C4-2B (cell line): ENCODE data around the gene ANKMY1.

ENCODE experiments used
- H3K27ac ChIP-seq: fragments of 450-650 bp; 2 replicates; pipeline ENCODE4 v1.5.1; 2017
- ZFX ChIP-seq: fragments of 450-650 bp; IDR thresholded peaks from 2 replicates; pipeline ENCODE4 v1.6.1; 2017
- TF ChIP-seq, protein P1 (sequence below): fragments of 450-650 bp; conservative IDR thresholded peaks from 2 replicates; pipeline ENCODE4 v1.5.1; 2017; ENCODE audit warnings: mild to moderate bottlenecking

Gene ANKMY1

DNA sequence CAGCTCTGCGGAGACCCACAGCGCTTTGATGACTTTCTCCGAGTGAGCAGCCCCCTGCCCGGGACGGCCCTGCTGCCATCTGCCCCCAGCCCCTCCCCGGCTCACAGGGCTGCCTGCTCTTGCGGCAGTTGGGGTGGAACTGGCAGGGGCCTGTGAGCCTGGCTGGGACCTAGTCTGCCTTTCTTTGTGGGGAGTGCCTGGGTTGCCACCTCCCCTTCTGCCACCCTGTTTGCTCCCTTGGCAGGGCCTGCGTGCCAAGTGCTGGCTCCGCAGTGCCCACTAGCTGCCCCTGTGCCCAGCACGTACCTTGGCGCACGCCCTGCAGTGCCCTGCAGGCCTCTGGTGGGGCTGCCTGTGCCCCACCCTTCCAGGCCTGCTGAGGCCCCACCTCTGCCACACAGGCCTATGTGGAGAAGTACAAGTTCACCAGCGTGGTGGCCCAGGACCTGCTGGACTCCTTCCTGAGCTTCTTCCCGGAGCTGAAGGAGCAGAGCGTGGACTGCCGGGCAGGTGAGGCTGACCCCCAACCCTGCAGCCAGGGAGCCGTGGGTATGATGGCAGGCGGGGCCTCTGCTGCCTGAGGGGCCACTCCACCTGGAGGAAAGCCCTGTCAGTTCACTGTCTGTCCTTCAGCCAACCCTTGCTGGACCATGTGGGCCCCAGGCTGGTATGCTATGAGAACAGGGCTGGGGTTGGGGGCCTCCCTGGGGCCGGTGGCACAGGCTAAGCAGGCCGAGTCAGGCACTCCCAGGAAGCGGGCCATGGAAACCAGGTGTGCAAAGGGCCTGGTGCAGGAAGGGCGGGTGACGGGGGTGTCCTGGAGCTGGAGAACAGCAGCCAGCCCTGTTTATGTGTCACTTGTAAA lies 17.5 kb upstream of the ANKMY1 start:
- TF ChIP-seq, protein P1, sequence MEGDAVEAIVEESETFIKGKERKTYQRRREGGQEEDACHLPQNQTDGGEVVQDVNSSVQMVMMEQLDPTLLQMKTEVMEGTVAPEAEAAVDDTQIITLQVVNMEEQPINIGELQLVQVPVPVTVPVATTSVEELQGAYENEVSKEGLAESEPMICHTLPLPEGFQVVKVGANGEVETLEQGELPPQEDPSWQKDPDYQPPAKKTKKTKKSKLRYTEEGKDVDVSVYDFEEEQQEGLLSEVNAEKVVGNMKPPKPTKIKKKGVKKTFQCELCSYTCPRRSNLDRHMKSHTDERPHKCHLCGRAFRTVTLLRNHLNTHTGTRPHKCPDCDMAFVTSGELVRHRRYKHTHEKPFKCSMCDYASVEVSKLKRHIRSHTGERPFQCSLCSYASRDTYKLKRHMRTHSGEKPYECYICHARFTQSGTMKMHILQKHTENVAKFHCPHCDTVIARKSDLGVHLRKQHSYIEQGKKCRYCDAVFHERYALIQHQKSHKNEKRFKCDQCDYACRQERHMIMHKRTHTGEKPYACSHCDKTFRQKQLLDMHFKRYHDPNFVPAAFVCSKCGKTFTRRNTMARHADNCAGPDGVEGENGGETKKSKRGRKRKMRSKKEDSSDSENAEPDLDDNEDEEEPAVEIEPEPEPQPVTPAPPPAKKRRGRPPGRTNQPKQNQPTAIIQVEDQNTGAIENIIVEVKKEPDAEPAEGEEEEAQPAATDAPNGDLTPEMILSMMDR, result no peak
- TF ChIP-seq ZFX, result no peak
- no peak overlapping the region for H3K27ac ChIP-seq

DNA sequence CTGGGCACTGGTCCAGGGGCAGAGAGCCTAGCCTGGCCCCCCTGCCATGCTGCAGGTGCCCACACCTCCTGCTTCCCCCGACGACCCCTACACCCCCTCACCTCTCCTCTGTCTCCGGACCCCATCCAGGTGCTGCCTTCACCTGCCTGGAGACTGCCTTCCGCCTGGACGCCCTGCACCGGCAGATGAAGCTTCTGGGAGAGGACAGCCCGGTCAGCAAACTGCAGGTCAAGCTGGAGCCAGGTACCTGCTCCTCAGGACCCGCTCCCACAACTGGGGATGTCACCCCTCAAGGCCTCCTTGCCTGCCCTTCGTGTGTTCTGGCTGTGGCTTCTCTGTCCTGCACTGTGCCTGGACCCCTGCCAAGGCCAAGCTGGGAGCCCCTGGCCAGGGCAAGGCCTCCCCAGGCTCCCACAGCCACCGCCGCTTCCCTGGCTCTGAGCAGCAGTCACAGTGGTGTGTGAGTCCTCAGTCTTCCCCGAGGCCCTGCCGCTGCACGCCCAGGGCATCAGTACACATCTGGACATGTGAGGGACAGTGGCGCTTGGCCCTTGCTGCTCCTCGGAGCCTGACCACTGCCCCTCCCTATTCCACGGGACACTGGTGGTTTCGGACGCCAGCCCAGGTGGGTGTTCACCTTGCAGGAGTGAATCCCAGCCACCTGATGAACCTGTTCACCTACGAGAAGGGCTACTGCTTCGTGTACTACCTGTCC lies 16.8 kb upstream of the ANKMY1 start:
- no peak overlapping the region for H3K27ac ChIP-seq
- TF ChIP-seq, protein P1, result no peak
- TF ChIP-seq ZFX, result no peak

DNA sequence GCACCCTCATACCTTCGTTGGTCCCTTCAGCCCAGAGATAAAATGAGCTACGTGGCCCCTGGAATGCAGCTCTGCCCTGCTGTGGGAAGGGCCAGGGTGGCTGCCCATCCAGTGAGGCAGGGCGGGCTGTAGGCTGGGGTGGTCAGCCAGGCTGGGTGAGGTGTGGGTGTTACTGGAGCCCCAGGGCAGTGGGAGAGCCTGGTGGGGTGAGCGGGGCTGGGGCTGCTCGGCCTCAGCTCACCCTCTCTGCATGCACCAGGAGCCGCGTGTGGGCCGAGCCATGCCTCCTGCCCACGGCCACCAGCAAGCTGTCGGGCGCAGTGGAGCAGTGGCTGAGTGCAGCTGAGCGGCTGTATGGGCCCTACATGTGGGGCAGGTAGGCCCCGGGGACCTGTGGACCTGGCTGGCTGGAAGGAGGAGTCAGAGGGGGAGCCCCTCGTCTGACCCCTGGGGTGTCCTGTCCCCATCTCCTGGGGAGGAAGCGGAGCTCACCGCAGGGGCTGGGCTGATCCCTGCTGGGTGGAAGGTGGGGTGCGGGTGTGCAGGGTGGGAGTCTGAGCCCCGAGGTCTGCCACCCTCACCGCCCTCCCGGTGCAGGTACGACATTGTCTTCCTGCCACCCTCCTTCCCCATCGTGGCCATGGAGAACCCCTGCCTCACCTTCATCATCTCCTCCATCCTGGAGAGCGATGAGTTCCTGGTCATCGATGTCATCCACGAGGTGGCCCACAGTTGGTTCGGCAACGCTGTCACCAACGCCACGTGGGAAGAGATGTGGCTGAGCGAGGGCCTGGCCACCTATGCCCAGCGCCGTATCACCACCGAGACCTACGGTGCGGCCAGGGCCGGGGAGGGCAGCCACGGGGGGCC lies 16.0 kb upstream of the ANKMY1 start:
- TF ChIP-seq, protein P1, result no peak
- TF ChIP-seq ZFX, result no peak
- no peak overlapping the region for H3K27ac ChIP-seq

DNA sequence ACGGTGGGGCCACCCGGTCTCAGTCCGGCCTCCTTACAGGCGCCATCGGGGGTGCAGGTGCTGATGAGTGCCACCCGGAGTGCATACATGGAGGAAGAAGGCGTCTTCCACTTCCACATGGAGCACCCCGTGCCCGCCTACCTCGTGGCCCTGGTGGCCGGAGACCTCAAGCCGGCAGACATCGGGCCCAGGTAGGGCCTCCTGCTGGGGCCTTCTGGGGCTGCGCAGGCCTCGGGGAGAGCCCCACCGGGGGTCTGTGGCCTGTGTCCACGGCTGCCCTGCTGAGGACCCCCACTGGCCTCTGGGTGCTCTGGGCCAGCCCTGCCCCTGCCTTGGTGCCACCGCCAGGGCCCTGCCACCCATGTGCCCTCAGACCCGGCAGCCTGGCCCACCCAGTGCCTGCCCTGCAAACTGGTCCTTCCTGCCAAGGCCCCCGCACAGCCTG lies 15.3 kb upstream of the ANKMY1 start:
- H3K27ac ChIP-seq, result no peak overlapping the region
- no peak for TF ChIP-seq ZFX
- TF ChIP-seq, protein P1, result no peak

DNA sequence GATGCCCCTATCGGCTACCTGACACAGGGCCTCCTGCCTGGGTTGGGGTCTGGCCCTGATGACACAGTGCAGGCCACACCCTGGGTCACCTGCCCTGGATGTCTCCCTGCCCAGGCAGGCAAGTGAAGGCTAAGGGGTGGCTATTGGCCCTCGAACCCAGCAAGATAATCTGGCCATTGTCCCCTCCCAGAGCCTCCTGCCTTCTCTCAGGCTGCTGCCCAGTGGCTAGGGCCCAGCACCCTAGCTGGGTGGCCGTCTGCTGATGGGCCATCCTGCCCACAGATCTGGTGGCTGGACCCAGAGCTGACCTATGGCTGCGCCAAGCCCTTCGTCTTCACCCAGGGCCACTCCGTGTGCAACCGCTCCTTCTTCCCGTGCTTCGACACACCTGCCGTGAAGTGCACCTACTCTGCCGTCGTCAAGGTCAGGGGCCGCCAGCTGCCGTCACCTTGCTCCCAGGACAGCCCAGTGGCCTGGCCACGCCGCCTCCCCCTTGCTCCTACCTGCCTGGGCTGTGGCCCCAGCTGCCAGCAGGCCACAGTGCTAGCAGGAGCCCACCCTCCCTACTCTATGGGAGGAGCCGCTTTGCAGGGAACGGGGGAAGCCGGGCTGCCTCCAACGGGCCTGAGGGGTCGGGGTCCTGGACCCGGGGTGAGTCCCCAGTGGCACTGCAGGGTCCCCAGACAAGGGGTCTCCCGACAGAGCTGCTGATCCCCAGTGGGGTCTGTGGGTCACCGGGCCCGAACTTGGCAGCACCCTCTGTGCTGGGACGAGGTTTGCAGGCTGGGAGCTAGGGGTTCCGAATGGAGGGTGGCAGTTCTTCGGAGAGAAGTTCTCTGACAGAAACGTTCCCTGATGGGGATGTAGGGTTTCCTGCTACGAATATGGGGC lies 14.6 kb upstream of the ANKMY1 start:
- no peak overlapping the region for H3K27ac ChIP-seq
- TF ChIP-seq ZFX, result no peak
- TF ChIP-seq, protein P1, result no peak

DNA sequence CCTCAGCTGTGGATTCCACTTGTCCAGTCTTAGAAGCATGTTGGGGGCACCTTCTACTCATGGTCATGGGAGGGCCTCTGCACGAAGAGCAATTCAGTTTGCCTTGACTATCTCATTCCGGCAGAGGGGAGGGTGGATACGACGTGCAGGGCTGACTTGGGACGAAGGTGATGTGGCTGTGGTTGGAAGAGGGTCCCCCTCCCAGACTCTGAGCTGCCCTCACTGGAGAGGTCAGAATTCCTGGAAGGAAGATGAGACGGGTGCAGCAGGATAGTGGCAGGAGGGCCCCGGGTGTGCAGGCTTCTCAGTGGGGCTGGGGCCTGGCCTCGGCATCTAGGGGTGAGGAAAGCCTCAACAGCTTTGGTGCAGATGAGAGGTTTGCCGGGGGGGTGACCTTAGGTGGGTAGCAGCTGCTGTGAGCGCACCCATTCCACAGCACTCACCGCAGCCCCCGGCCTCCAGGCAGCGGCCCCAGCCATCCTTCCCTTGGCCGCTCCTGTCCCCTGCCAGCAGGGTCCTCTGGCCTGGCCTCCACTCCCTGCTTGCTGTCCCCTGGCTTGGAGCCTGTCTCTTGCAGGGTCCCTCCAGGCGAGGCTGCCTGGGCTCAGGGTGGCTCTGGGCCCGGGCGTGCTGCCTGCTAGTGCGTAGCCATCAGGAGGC lies 13.7 kb upstream of the ANKMY1 start:
- no peak overlapping the region for H3K27ac ChIP-seq
- TF ChIP-seq ZFX, result no peak
- TF ChIP-seq, protein P1, result no peak
